BLaER1 (cell line): ENCODE measurements around the gene MGAT5.

Experiments used
- H3K27ac ChIP-seq: shearing (Covaris generic); formaldehyde crosslinking; 2 replicates; pipeline ENCODE4 v1.8.1; 2022
- H3K27me3 ChIP-seq: shearing (Covaris generic); formaldehyde crosslinking; 2 replicates; pipeline ENCODE4 v1.8.1; 2022
- H3K36me3 ChIP-seq: shearing (Covaris generic); formaldehyde crosslinking; 2 replicates; pipeline ENCODE4 v1.8.1; 2022
- H3K4me1 ChIP-seq: shearing (Covaris generic); formaldehyde crosslinking; 2 replicates; pipeline ENCODE4 v1.8.1; 2022
- H3K4me2 ChIP-seq: shearing (Covaris generic); formaldehyde crosslinking; 2 replicates; pipeline ENCODE4 v1.8.1; 2022
- H3K4me3 ChIP-seq: shearing (Covaris generic); formaldehyde crosslinking; 2 replicates; pipeline ENCODE4 v1.8.1; 2022
- H3K9ac ChIP-seq: shearing (Covaris generic); formaldehyde crosslinking; 2 replicates; pipeline ENCODE4 v1.8.1; 2022
- H3K9me3 ChIP-seq: shearing (Covaris generic); formaldehyde crosslinking; 2 replicates; pipeline ENCODE4 v1.8.1; 2022
- H4K20me1 ChIP-seq: shearing (Covaris generic); formaldehyde crosslinking; 2 replicates; pipeline ENCODE4 v1.8.1; 2022
- Cebpa-rat ChIP-seq: shearing (Covaris generic); IDR thresholded peaks from 2 replicates; pipeline ENCODE4 v1.8.1; 2022

The MGAT5 gene

DNA sequence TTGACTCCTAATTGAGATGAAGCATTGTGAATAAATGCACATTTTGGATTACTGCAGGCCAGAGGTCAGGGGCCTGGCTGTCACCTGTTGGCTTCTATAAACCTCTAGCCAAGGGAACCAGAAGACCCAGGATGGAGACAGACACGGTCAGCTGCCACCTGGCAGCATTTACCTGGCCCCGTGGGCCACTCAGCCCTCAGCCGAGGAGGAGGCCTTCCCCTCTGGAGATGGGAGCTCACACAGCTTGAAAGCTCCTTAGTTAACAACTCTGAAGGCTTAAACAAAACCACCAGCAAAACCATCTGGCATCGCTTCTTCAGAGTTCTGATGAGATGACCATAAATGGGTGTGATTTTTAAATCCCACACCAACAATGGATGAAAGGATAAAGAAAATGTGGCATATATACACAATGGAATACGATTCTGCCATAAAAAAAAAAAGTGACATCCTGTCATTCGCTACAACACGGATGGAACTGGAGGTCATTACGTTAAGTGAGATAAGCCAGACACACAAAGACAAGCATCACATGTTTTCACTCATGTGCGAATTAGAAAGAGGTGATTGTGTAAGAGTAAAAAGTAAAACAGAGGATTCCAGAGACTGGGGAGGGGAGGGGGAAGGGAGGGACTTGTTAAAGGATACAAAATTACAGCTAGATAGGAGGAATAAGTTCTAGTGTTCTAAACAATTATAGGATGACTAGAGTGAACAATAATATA, 246.5 kb downstream of the MGAT5 start:
- H3K4me3 ChIP-seq, result no peak overlapping the region

DNA sequence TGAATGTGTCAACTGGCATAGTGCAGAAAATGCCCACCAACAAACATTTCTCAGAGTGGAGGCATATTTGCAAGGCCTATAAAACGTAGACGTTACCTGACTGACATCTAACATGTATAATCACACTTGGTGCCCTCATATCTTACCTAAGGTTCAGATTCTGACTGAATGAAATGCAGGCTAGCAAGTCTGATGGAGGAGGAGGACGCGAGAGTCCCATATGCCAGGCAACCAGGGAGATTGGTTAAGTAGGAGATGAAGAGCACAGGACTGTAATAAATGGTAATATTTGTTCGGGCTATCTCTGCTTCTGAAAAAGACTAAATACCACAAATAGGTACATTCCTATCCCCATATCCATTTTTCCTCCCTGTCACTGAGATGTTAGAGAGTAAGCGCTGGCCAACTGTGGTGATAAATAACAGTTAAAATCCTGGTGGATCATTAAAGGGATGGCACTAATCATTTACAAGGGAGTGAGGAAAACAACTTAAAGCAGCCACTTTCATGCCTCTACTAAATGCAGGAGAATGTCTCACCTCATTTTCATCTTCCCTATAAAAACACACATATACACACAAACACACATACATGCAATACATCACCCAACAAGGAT, 247.7 kb downstream of the MGAT5 start:
- peaks cover 8% of the 10 kb centered on the region for H3K4me1 ChIP-seq
- 0 out of 2 replicates have a peak, but pooled peaks cover 3% of the 10 kb centered on the region for H3K27me3 ChIP-seq
- no peak overlapping the region for H3K27ac ChIP-seq
- H3K4me3 ChIP-seq, result no peak overlapping the region
- H3K9ac ChIP-seq, result no peak overlapping the region
- H3K36me3 ChIP-seq, result no peaks in the 10 kb centered on the region
- no peak overlapping the region for H3K4me2 ChIP-seq
- no peaks in the 10 kb centered on the region for H3K9me3 ChIP-seq
- no peaks in the 10 kb centered on the region for H4K20me1 ChIP-seq
- no peak for TF ChIP-seq Cebpa-rat

More for the DNA sequence above, 246.5 kb downstream of the MGAT5 start:
- H3K36me3 ChIP-seq, result no peaks in the 10 kb centered on the region
- H3K27ac ChIP-seq, result no peak overlapping the region
- H3K9me3 ChIP-seq, result no peaks in the 10 kb centered on the region
- H3K4me1 ChIP-seq, result peaks cover 3% of the 10 kb centered on the region
- 0 out of 2 replicates have a peak, but pooled peaks cover 3% of the 10 kb centered on the region for H3K27me3 ChIP-seq
- no peaks in the 10 kb centered on the region for H4K20me1 ChIP-seq
- TF ChIP-seq Cebpa-rat, result no peak
- H3K9ac ChIP-seq, result no peak overlapping the region
- no peak overlapping the region for H3K4me2 ChIP-seq

DNA sequence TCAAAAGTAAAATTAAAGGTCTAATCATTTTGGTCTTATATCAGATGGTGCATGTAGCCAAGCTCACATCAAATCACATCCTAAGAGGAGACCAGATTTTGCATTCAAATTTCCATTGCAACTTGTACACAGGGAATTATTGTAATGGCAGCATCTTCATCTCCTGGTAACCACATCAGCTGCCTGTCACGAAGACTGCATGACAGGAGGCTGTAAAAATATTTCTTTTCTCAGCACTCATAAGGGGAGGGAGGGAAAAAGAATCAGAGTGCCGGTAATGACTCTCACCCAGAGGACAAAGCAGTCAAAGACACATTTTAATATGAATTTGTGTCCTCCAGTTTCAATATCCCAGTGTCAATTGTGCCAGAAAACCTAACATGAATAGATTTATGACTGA, 248.2 kb downstream of the MGAT5 start:
- H3K4me3 ChIP-seq, result no peak overlapping the region
- no peaks in the 10 kb centered on the region for H3K27me3 ChIP-seq
- H3K9ac ChIP-seq, result no peak overlapping the region
- TF ChIP-seq Cebpa-rat, result no peak
- H3K36me3 ChIP-seq, result no peaks in the 10 kb centered on the region
- H3K9me3 ChIP-seq, result no peaks in the 10 kb centered on the region
- H3K4me2 ChIP-seq, result no peak overlapping the region
- H3K27ac ChIP-seq, result no peak overlapping the region
- H3K4me1 ChIP-seq, result peaks cover 8% of the 10 kb centered on the region
- no peaks in the 10 kb centered on the region for H4K20me1 ChIP-seq
